Measurements from ENCODE around the gene COL25A1. TPM values are rescaled to one million over a fixed set of nuclear protein-coding genes. Genes with fewer than 3 reads are reported as not detected.

COL25A1 gene
- total RNA-seq, 1 donor from 2014 or later: 10.4 TPM

DNA sequence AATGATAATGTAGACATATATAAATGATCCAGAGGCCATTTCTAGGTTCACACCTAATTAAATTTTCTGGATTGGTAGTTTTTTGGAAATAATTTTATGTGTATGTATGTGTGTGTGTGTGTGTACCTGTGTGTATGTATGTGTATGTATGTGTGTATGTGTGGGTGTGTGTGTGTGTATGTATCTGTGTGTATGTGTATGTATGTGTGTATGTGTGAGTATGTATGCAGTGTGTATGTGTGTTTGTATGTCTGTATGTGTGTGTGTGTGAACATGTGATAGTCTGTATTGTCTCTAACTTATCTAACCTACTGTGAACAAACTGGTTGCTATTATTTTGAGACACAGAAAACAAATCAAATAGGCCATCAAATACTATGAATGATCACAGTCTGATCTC, 152.6 kb downstream of the COL25A1 start:
- FAIRE-seq: no peak
- Histone ChIP-seq H3K9ac (ENCODE audit: low read length) (no peak overlapping the region), H3K79me2 (ENCODE audit: insufficient read depth, low read length) (no peaks in the 10 kb centered on the region), H3K4me2 (ENCODE audit: low read length) (no peak overlapping the region), H3K4me3 (ENCODE audit: insufficient read depth, low read depth, low read length) (no peak overlapping the region), H3K36me3 (ENCODE audit: insufficient read depth, low read length) (no peaks in the 10 kb centered on the region), H3K9me3 (ENCODE audit: insufficient read depth, low read depth, low read length) (no peaks in the 10 kb centered on the region), H3K27me3 (ENCODE audit: insufficient read depth, low read length) (no peaks in the 10 kb centered on the region), H2AFZ (ENCODE audit: low read depth, low read length) (no peak overlapping the region), H4K20me1 (ENCODE audit: insufficient read depth, low read length) (no peaks in the 10 kb centered on the region), H3K4me1 (ENCODE audit: insufficient read depth, low read length) (no peaks in the 10 kb centered on the region), H3K27ac (ENCODE audit: low read depth, low read length) (no peak overlapping the region)
- H3K4me1 Mint-ChIP-seq (ENCODE audit: low read depth, unreplicated experiment): no peaks in the 10 kb centered on the region
- no peak overlapping the region for H3K4me3 Mint-ChIP-seq (ENCODE audit: unreplicated experiment)
- H3K9me3 Mint-ChIP-seq (ENCODE audit: unreplicated experiment): no peaks in the 10 kb centered on the region
- no peaks in the 10 kb centered on the region for H3K27me3 Mint-ChIP-seq (ENCODE audit: low read depth, unreplicated experiment)
- H3K27ac Mint-ChIP-seq (ENCODE audit: unreplicated experiment): no peak overlapping the region
- DNase-seq (ENCODE audit: low read depth): no peak
- no peak for TF ChIP-seq EZH2 (IDR thresholded peaks at IDR 0.05; ENCODE audit: insufficient read depth, low read length)
- TF ChIP-seq, protein P1, sequence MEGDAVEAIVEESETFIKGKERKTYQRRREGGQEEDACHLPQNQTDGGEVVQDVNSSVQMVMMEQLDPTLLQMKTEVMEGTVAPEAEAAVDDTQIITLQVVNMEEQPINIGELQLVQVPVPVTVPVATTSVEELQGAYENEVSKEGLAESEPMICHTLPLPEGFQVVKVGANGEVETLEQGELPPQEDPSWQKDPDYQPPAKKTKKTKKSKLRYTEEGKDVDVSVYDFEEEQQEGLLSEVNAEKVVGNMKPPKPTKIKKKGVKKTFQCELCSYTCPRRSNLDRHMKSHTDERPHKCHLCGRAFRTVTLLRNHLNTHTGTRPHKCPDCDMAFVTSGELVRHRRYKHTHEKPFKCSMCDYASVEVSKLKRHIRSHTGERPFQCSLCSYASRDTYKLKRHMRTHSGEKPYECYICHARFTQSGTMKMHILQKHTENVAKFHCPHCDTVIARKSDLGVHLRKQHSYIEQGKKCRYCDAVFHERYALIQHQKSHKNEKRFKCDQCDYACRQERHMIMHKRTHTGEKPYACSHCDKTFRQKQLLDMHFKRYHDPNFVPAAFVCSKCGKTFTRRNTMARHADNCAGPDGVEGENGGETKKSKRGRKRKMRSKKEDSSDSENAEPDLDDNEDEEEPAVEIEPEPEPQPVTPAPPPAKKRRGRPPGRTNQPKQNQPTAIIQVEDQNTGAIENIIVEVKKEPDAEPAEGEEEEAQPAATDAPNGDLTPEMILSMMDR (IDR thresholded peaks at IDR 0.05; ENCODE audit: insufficient read depth, low read depth, low read length): no peak
- H3K36me3 Mint-ChIP-seq (ENCODE audit: low read depth, unreplicated experiment): no peaks in the 10 kb centered on the region

DNA sequence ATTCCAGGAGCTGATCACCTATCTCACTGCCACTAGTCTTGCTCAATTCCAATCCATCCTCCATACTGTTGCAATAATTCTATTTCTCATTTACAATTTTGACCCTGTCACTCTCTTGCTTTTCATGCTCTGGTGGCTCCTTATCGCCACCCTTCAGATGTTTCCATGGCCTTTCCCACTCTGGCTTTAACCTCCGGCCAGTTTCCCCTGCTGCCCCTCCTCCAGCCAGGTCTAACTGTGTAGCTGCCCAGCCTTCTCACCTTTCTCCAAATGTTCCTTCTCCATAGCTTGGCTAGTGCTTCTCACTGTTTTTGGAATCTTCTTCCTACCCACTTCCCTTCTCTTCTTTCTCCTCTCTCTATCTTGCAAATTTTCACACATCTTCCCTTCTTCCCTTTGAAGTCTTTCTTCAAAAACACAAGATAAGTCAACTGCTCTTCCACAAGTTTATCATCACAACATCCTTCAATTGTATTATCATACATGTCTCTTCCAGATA, 153.8 kb downstream of the COL25A1 start:
- no peaks in the 10 kb centered on the region for H3K27me3 ChIP-seq (ENCODE audit: insufficient read depth, low read length)
- DNase-seq (ENCODE audit: low read depth) (no peak), FAIRE-seq (no peak)
- no peak overlapping the region for H3K4me2 ChIP-seq (ENCODE audit: low read length)
- no peak overlapping the region for H2AFZ ChIP-seq (ENCODE audit: low read depth, low read length)
- no peaks in the 10 kb centered on the region for H3K79me2 ChIP-seq (ENCODE audit: insufficient read depth, low read length)
- H3K27ac ChIP-seq (ENCODE audit: low read depth, low read length): no peak overlapping the region
- Mint-ChIP-seq H3K27ac (ENCODE audit: unreplicated experiment) (no peak overlapping the region), H3K36me3 (ENCODE audit: low read depth, unreplicated experiment) (no peaks in the 10 kb centered on the region), H3K27me3 (ENCODE audit: low read depth, unreplicated experiment) (no peaks in the 10 kb centered on the region), H3K9me3 (ENCODE audit: unreplicated experiment) (peaks cover 3% of the 10 kb centered on the region), H3K4me1 (ENCODE audit: low read depth, unreplicated experiment) (no peaks in the 10 kb centered on the region), H3K4me3 (ENCODE audit: unreplicated experiment) (no peak overlapping the region)
- H3K9me3 ChIP-seq (ENCODE audit: insufficient read depth, low read depth, low read length): no peaks in the 10 kb centered on the region
- no peak for TF ChIP-seq EZH2 (IDR thresholded peaks at IDR 0.05; ENCODE audit: insufficient read depth, low read length)
- TF ChIP-seq, protein P1 (IDR thresholded peaks at IDR 0.05; ENCODE audit: insufficient read depth, low read depth, low read length): no peak
- no peaks in the 10 kb centered on the region for H3K4me1 ChIP-seq (ENCODE audit: insufficient read depth, low read length)
- H4K20me1 ChIP-seq (ENCODE audit: insufficient read depth, low read length): no peaks in the 10 kb centered on the region
- H3K36me3 ChIP-seq (ENCODE audit: insufficient read depth, low read length): no peaks in the 10 kb centered on the region
- no peak overlapping the region for H3K9ac ChIP-seq (ENCODE audit: low read length)
- no peak overlapping the region for H3K4me3 ChIP-seq (ENCODE audit: insufficient read depth, low read depth, low read length)

DNA sequence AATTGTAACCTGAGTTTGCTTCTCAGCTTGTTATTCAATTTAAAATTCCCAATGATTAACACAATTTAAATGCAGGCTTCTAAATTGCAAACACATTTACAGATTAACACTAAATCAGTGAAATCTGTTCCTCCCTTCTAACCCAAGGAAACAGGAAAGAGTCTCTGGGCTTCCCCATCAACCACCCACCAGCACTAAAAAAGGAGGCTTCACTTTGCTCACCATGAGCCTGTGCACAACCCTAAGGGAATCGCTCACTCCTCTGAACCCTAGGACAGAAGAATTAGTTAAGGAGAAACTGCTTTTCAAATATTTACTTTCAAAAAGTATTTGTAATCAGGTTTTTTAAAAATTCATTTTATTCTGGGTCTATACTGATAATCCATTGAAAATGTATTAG, 155.3 kb downstream of the COL25A1 start:
- Histone ChIP-seq H3K4me2 (ENCODE audit: low read length) (no peak overlapping the region), H3K4me1 (ENCODE audit: insufficient read depth, low read length) (no peaks in the 10 kb centered on the region), H3K79me2 (ENCODE audit: insufficient read depth, low read length) (no peaks in the 10 kb centered on the region), H3K27me3 (ENCODE audit: insufficient read depth, low read length) (no peaks in the 10 kb centered on the region), H3K27ac (ENCODE audit: low read depth, low read length) (no peak overlapping the region), H4K20me1 (ENCODE audit: insufficient read depth, low read length) (no peaks in the 10 kb centered on the region), H3K9ac (ENCODE audit: low read length) (no peak overlapping the region), H3K36me3 (ENCODE audit: insufficient read depth, low read length) (no peaks in the 10 kb centered on the region), H3K9me3 (ENCODE audit: insufficient read depth, low read depth, low read length) (no peaks in the 10 kb centered on the region), H3K4me3 (ENCODE audit: insufficient read depth, low read depth, low read length) (no peak overlapping the region), H2AFZ (ENCODE audit: low read depth, low read length) (no peak overlapping the region)
- no peak for FAIRE-seq
- no peak overlapping the region for H3K27ac Mint-ChIP-seq (ENCODE audit: unreplicated experiment)
- H3K9me3 Mint-ChIP-seq (ENCODE audit: unreplicated experiment): peaks cover 6% of the 10 kb centered on the region
- H3K27me3 Mint-ChIP-seq (ENCODE audit: low read depth, unreplicated experiment): no peaks in the 10 kb centered on the region
- peaks cover 5% of the 10 kb centered on the region for H3K36me3 Mint-ChIP-seq (ENCODE audit: low read depth, unreplicated experiment)
- no peak overlapping the region for H3K4me3 Mint-ChIP-seq (ENCODE audit: unreplicated experiment)
- TF ChIP-seq EZH2 (IDR thresholded peaks at IDR 0.05; ENCODE audit: insufficient read depth, low read length): no peak
- TF ChIP-seq, protein P1 (IDR thresholded peaks at IDR 0.05; ENCODE audit: insufficient read depth, low read depth, low read length): no peak
- no peaks in the 10 kb centered on the region for H3K4me1 Mint-ChIP-seq (ENCODE audit: low read depth, unreplicated experiment)
- DNase-seq (ENCODE audit: low read depth): no peak

All from astrocyte (in vitro differentiated cells and primary cell).